HuH-7.5 (cell line): ENCODE data around the gene BSDC1.

Experiments used
- DNase-seq: peaks from one replicate; pipeline ENCODE4 v3.0.0; 2011; ENCODE audit warnings: low spot score

The BSDC1 gene

GRCh38 chr1:32393832-32394140 is 455 bp downstream of the BSDC1 start:
- peak; percentile 37 for DNase-seq

- no peak for DNase-seq
Observed at GRCh38 chr1:32393136-32393535, 1.1 kb downstream of the BSDC1 start.

- DNase-seq, result no peak
Observed at GRCh38 chr1:32392325-32392724, 1.9 kb downstream of the BSDC1 start.

- no peak for DNase-seq
Observed at GRCh38 chr1:32390904-32391870, 3.1 kb downstream of the BSDC1 start.

GRCh38 chr1:32388641-32389040 is 5.6 kb downstream of the BSDC1 start:
- DNase-seq, result no peak

GRCh38 chr1:32386676-32387392 is 7.4 kb downstream of the BSDC1 start:
- DNase-seq, result no peak

DNA sequence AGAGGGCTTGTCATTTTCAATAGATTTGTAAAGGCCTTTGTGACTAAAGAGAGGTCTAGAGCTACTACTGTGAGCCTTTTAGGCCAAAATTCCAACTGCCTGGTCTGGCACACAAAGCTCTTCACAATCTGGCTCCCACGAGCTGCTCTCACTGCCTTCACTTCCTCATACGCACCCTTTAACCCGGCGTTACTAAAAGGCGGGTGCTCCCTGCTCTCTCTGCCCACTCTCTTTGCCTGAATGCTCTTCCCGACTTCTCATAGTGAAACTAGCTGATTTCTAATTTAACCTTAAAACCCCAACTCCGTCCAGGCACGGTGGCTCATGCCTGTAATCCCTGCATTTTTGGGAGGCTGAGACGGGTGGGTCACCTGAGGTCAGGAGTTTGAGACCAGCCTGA is 14.2 kb downstream of the BSDC1 start:
- no peak for DNase-seq

- DNase-seq, result no peak
Observed at GRCh38 chr1:32377541-32378220, 16.6 kb downstream of the BSDC1 start.

GRCh38 chr1:32376199-32376598 is 18.0 kb downstream of the BSDC1 start:
- no peak for DNase-seq

DNA sequence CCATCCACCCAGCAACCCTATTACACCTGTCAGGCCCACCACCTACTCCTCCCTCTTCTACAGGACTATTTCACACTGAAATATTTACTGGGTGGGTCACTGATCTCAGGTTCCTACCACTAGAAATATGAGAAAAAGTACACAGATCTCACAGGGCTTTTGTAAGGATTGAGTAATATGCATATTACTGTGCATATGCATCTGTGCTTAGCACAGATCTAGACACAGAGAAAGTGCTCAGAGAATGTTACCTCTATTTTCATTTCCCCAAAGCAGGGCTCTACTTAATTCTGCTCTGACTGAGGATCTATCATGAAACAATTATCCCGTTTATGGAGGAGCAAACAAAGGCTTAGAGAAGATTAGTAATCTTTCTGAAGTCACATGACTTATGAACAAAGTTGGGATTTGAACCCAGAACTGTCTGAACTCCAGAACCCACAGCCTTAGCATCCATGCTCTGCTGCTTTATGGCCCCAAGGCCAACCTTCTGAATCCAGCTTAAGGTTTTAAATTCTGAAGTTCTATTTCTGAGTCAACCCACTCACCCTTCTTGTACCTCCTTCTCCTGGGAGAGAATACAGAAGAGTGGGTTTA is 20.1 kb downstream of the BSDC1 start:
- no peak for DNase-seq

- no peak for DNase-seq
Observed at GRCh38 chr1:32372149-32372756, 22.0 kb downstream of the BSDC1 start.

GRCh38 chr1:32367912-32368635 is 26.2 kb downstream of the BSDC1 start:
- no peak for DNase-seq

GRCh38 chr1:32365445-32365844 is 28.8 kb downstream of the BSDC1 start:
- no peak for DNase-seq

GRCh38 chr1:32364836-32365235 is 29.4 kb downstream of the BSDC1 start:
- no peak for DNase-seq

- no peak for DNase-seq
Observed at GRCh38 chr1:32363713-32364112, 30.5 kb downstream of the BSDC1 start.

DNA sequence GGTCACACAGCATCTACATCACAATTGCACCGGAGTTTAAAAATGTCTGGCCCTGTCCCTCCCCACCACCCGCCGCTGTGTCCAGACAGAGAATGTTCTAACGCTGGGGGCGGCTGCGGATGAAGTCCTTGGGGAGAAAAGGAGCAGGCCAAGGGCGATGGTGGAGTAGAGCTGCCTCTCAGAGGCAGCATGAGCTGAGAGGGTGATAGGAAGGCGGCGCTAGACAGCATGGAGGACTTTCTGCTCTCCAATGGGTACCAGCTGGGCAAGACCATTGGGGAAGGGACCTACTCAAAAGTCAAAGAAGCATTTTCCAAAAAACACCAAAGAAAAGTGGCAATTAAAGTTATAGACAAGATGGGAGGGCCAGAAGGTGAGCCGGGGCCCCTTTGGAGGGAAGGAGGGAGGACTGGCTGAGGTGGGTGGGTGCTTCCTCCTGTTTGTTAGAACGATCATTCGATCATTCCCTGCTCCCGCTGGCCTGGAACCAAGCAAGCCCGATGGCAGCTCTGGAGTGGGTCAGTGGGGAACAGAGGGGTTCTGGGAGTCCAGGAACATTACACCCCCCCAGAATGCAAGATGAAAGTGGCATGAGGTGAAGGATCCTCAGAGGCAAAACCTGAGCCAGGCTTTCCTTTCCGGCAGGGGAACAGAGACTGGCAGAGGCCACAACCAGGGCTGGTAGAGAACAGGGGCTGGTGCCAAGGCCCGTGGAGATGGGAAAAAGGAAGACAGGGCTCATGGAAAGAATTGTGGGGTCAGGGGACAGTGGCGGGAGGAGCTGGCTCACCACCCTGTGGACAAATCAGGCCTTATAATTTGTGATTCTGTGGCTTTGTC is 31.5 kb downstream of the BSDC1 start, which contains the start of the genes FAM229A and TSSK3:
FAM229A (minus strand) TSS at position 12 of the 840 bp plus-strand sequence. CDS start 394 bp downstream, outside the sequence.
TSSK3 (plus strand) TSS at position 66 of the 840 bp plus-strand sequence; CDS start at position 229, 163 bp downstream.
- DNase-seq, result no peak

DNA sequence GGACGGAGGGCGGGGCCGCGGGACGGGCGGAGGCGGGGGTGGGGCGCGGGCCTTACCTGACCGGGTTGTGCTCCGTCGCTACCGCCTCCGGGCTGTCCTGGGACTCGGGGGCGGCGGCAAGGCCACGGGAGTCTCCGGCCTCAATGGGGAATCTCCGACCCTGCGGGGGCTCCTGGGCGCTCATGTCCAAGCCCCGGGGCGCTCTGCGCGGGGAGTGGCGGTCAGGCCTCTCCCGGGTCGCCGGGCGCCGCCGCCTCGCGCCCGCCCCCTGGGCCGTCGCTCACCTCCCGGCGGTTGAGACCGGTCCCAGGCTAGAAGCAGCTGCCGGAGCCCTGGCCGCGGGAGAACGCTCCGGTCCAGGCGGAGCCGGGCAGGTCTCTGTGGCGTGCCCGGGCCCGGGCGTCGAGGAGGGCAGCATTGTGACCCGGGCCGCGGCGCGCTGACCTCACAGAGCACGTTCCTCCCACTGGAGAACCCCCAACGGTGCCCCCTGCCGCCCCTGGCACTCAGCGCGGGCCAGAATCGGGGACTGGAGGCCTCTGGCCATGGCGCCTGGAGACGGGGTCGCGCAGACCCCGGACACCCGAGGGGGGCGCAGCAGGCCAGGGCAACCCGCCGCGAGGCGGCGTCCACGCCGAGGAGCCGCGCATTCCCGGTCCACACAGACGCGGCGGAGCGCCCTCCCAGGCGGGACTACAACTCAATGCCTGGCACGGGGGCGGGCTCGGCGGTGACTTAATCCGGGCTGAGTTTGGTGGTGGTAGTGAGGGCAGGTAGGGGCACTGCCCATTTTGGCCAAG is 32.4 kb downstream of the BSDC1 start:
- DNase-seq, result no peak

DNA sequence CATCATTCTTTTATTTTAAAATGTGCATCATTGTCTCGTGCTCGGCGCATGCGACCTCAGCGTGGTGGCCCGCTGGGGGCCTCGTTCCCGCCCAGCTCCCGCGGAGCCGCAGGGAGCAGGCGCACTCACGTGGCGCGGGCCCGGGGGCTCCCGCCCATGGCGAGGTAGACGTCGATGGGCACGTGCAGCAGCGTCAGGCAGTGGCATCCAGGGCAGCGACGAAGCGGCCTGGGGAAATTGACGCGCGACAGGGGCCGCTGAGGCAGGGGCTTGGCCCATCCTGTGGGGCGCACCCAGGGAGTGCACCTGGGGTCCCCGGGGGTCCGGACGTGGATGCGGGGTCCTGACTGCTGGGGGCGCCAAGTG is 33.0 kb downstream of the BSDC1 start:
- no peak for DNase-seq

- no peak for DNase-seq
Observed at GRCh38 chr1:32358435-32358834, 35.8 kb downstream of the BSDC1 start.
